NCI-H2227 (cell line): Measurements from ENCODE around the gene PEX16.

Experiments
- DNase-seq: peaks from one replicate; lab custom pipeline; 2025; ENCODE audit not compliant: unreplicated experiment; lab: John Stamatoyannopoulos, UW

PEX16 gene

DNA sequence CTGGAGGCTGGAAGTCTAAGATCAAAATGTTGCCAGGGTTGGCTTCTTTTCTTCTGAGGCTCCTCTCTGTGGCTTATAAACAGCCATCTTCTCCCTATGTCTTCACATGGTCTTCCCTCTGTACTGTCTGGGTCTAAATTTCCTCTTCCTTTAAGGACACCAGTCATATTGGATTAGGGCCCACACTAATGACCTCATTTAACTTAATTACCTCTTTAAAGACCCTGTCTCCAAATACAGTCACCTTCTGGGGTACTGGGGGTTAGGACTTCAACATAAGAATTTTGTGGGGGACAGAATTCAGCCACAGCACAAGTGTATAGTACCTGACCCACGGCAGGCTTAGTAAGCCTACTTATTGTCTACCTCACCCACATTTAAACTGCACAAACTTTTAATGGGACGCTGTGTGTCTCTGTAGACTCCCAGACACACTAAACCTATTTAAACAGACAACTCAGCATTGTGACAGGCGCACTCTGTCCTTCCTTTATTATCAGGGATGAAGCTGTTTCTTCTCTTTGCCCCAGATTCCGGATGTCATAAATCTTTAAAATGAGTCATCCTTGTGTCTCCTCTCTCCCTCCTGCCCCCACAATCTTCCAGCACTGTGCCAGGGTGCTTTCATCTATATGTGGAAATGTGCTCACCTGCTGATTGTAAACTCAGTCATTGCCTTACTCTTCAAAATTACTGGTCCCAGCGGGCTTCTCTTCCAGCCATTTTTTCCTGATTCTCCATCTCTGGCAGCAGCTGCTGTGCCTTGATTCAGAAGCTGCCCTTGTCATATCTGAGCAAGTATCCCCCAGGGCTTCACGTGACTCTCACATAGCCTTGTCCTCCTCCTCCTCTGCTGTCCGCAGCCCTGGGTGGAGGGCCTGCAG is 37.6 kb downstream of the PEX16 start:
- peak; percentile 38 for DNase-seq

DNA sequence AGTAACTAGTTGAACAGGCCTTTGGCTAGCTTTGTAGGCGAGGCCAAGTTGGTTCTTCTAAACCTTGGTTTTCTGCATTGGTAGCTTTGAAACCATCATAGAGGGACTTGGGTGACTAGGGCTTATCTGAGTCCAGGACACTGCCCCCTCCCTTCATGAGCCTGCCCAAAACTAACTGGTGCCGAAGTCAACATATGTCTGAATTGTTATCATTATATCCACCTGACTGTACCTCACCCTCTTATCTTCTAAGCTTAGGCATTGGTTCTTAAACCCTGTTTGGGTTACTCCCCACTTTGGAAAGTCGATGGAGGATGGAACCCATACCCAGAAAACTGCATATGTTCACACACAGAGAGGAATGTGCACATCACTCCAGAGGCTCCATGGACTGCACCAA is 39.8 kb downstream of the PEX16 start:
- no peak for DNase-seq

GRCh38 chr11:45877221-45877620 is 40.5 kb downstream of the PEX16 start:
- DNase-seq: no peak

DNA sequence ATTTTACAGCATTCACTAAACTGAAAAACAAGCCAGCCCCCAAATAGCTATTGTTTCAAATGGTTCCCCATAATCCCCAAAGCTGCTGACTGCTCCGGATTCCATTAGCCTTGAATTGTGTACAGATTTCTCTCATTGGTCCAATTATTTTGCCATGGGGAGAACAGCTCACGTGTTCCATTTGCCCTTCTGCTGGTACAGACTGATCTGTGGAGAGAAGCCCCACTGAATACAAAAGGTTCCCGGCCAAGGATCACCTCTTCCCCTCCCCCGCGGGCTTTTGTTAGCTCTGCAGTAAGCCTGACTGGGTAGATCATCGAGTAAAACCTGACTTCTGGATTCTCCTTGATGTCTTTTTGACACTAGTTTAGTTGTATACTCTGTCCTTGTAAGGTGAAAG is 41.3 kb downstream of the PEX16 start:
- DNase-seq: no peak

- DNase-seq: peak; percentile 90
These were observed 44.9 kb downstream of the PEX16 start for GRCh38 chr11:45872651-45873356.

DNA sequence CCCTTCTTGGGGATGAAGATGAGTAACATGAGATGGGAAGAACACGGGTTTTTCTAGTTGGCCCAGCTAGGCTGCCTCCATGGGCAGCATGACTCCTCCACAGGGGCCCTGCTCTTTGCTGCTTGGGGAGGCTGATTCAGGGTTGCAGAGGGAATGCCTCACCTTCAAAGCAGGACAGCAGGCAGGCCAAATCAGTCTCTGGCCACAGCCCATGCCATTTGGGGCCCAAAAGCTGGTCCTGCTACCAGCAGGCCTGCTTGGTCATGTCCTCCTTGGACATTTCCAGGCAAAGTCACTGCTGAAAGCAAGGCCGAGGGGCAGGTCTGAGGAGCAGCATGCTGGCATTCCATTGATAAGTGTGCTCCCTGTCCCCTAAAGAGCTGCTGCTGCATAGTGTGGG is 46.0 kb downstream of the PEX16 start:
- DNase-seq: no peak

GRCh38 chr11:45870706-45871105 is 47.0 kb downstream of the PEX16 start:
- DNase-seq: no peak

DNA sequence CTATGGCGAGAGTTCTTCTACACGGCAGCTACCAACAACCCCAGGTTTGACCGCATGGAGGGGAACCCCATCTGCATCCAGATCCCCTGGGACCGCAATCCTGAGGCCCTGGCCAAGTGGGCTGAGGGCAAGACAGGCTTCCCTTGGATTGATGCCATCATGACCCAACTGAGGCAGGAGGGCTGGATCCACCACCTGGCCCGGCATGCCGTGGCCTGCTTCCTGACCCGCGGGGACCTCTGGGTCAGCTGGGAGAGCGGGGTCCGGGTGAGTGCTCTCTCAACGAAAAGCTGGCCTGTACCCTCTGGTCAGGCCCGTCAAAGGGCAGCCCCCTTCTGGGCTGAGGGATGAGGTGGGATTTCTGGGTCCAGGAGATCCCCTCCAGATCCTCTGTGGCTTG is 48.1 kb downstream of the PEX16 start:
- DNase-seq: no peak

DNA sequence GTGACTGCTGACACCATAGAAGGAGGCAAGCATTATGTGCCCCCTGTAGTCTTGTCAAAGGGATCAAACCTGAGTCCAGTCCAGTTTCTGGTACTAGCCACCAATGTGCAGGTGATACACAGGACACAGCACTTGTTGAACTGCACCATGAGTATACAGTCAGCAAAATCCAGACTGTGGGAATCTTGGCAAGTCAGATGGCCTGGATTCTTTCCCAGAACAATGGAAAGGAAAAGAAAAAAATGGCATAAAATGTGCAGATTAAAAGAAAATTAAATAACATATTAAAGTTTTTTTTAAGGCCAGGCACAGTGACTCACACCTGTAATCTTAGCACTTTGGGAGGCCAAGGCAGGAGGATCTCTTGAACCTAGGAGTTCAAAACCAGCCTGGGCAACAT is 53.6 kb downstream of the PEX16 start:
- DNase-seq: no peak

DNA sequence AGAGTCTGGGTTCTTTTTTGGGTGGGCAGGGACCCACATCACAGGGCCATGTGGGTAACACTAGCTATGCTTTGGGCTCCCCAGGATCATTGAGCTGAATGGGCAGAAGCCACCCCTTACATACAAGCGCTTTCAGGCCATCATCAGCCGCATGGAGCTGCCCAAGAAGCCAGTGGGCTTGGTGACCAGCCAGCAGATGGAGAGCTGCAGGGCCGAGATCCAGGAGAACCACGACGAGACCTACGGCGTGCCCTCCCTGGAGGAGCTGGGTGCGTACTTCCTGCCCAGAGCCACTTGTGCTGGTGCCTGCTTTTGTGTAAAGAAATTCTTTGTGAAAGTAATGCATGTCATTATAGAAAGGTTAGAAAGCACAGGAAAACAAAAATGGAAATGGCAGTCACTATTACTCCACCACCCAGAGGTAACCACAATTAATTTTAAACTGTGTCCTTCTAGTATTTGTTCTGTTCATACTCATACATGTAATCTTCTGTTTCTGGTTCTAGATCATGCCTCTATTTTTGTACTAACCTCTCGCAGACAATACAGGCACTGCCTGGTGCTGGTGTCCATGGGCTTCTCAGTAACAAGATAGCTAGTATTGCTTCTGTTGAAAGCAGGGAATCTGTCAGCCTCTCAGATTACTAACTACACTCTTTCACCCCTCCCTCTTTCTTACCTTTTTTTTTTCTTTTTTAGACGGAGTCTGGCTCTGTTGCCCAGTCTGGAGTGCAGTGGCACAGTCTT is 56.7 kb downstream of the PEX16 start:
- DNase-seq: no peak

DNA sequence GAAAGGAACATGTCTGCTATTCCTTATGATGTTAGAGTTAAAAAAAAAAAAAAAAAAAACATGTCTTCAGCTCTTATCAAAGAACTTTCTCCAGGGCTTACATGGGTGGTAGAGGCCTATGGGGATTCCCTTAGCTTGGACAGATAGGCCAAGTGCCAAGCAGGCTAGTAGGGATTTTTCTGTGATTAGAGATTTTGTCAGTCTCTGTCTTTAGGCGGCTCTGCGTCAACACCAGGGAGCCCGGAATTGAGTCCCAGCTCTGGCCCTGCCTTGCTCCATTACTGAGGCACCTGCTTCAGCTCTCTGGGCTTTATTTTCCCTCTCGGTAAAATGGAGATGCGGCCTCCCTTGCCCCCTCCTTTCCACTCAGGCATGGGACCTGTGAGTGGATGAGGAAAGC is 57.3 kb downstream of the PEX16 start:
- no peak for DNase-seq
